NB4 (cell line): ENCODE data around the gene XYLB.
A peak's percentile ranks its signal among the peaks of the same experiment; 100 is the strongest.

Experiments used
- DNase-seq: peaks from one replicate; pipeline ENCODE4 v3.0.0; 2010; ENCODE audit warnings: low read depth
- H3K4me3 ChIP-seq: one replicate; pipeline ENCODE4 v1.5.1; 2011; ENCODE audit warnings: mild to moderate bottlenecking, low read depth, low read length, moderate library complexity
- CTCF ChIP-seq: IDR thresholded peaks from one replicate; pipeline ENCODE4 v1.5.1; 2012; ENCODE audit warnings: low read depth, low read length
- MAX ChIP-seq: IDR thresholded peaks from 2 replicates; pipeline ENCODE4 v1.6.1; 2011; ENCODE audit warnings: low read depth, low read length
- MYC ChIP-seq: IDR thresholded peaks from 2 replicates; pipeline ENCODE4 v1.6.1; 2011; ENCODE audit warnings: low read depth, low read length
- POLR2A ChIP-seq: IDR thresholded peaks from 2 replicates; pipeline ENCODE4 v1.6.1; 2011; ENCODE audit warnings: mild to moderate bottlenecking; ENCODE audit not compliant: insufficient read length; ENCODE audit errors: extremely low read depth

XYLB gene

GRCh38 chr3:38308456-38308855, 38.1 kb upstream of the XYLB start:
- no peak overlapping the region for H3K4me3 ChIP-seq
- no peak for DNase-seq
- TF ChIP-seq CTCF, result no peak
- TF ChIP-seq MYC, result no peak
- TF ChIP-seq POLR2A, result no peak
- TF ChIP-seq MAX, result no peak

GRCh38 chr3:38311476-38311875, 35.1 kb upstream of the XYLB start:
- DNase-seq, result peak; percentile 52
- TF ChIP-seq POLR2A, result no peak
- TF ChIP-seq CTCF, result no peak
- no peak for TF ChIP-seq MYC
- TF ChIP-seq MAX, result no peak
- H3K4me3 ChIP-seq, result no peak overlapping the region

GRCh38 chr3:38311941-38312340, 34.6 kb upstream of the XYLB start:
- DNase-seq, result no peak
- TF ChIP-seq CTCF (no peak), MYC (no peak), MAX (no peak), POLR2A (no peak)
- H3K4me3 ChIP-seq, result no peak overlapping the region

- no peak overlapping the region for H3K4me3 ChIP-seq
- DNase-seq, result no peak
- TF ChIP-seq POLR2A (no peak), MYC (no peak), MAX (no peak), CTCF (no peak)
Observed at GRCh38 chr3:38312356-38312755, 34.2 kb upstream of the XYLB start.

- no peak for DNase-seq
- no peak for TF ChIP-seq POLR2A
- TF ChIP-seq MYC, result no peak
- no peak for TF ChIP-seq CTCF
- TF ChIP-seq MAX, result no peak
- no peak overlapping the region for H3K4me3 ChIP-seq
Observed at GRCh38 chr3:38313263-38313662, 33.3 kb upstream of the XYLB start.

GRCh38 chr3:38313695-38314094, 32.9 kb upstream of the XYLB start:
- no peak for DNase-seq
- no peak overlapping the region for H3K4me3 ChIP-seq
- TF ChIP-seq CTCF (no peak), MAX (no peak), MYC (no peak), POLR2A (no peak)
